ENCODE data around the gene SNRNP70. TPM values are rescaled to one million over a fixed set of nuclear protein-coding genes. Genes with fewer than 3 reads are reported as not detected.

Gene SNRNP70
- total and polyA plus RNA-seq, 7 donors, result 83.2 to 133 (median 101) TPM

DNA sequence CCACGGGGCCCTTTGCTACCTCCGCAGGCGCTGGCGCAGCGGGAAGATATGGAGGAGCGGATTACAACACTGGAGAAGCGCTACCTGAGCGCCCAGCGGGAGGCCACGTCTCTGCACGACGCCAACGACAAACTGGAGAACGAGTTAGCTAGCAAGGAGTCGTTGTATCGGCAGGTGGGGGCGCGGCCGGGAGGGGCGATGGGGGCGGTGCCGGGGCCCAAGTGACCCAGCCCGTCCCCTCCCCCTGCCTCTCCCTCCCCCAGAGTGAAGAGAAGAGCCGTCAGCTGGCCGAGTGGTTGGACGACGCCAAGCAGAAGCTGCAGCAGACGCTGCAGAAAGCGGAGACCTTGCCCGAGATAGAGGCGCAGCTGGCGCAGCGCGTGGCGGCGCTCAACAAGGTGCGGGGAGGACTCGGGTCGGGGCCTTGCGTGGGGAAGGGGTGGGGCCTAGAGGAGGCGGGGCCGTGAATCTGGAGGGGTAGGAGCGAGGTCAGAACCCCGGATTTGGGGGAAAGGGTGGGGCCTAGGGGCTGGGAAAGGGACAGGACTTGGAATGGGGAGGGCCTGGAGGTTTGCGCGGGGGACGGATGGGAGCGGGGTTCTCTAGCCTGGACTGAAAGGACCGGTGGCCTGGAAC is 47.8 kb downstream of the SNRNP70 start:
- TF ChIP-seq, protein P1, sequence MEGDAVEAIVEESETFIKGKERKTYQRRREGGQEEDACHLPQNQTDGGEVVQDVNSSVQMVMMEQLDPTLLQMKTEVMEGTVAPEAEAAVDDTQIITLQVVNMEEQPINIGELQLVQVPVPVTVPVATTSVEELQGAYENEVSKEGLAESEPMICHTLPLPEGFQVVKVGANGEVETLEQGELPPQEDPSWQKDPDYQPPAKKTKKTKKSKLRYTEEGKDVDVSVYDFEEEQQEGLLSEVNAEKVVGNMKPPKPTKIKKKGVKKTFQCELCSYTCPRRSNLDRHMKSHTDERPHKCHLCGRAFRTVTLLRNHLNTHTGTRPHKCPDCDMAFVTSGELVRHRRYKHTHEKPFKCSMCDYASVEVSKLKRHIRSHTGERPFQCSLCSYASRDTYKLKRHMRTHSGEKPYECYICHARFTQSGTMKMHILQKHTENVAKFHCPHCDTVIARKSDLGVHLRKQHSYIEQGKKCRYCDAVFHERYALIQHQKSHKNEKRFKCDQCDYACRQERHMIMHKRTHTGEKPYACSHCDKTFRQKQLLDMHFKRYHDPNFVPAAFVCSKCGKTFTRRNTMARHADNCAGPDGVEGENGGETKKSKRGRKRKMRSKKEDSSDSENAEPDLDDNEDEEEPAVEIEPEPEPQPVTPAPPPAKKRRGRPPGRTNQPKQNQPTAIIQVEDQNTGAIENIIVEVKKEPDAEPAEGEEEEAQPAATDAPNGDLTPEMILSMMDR (IDR thresholded peaks at IDR 0.05), result no peak
- no peaks in the 10 kb centered on the region for H3K9me3 ChIP-seq
- no peaks in the 10 kb centered on the region for H3K27me3 ChIP-seq (ENCODE audit: insufficient read depth in 3 of 3, low read length in 2 of 3)
- ATAC-seq, result peak in 3 of 4 donors; percentile 2 to 17 (median 13)
- peak in 1 of 2 donors; percentile 56 for DNase-seq
- no peaks in the 10 kb centered on the region for H3K36me3 ChIP-seq (ENCODE audit: insufficient read depth in 1 of 2, low read depth in 1 of 2)
- 18 to 24% (median 22%) methylated on average over 41 to 49 of the region's 49 CpGs for WGBS, 3 donors
- H3K27ac ChIP-seq, result no peak overlapping the region
- peaks cover 22% of the 10 kb centered on the region for H3K4me1 ChIP-seq
- intact Hi-C loops (cut with DNase I), result no loop called here
- H3K4me3 ChIP-seq, result peak overlapping the region; percentile 52

GRCh38 chr19:49133621-49134454 is 48.6 kb downstream of the SNRNP70 start:
- no peak overlapping the region for H3K27ac ChIP-seq
- intact Hi-C loops (cut with DNase I), result no loop called here
- no peaks in the 10 kb centered on the region for H3K27me3 ChIP-seq (ENCODE audit: insufficient read depth in 3 of 3, low read length in 2 of 3)
- TF ChIP-seq, protein P1 (IDR thresholded peaks at IDR 0.05), result no peak
- DNase-seq (peak in 1 of 2 donors; percentile 69), ATAC-seq (peak; percentile 55 to 68 (median 64))
- peak overlapping the region; percentile 52 for H3K4me3 ChIP-seq
- peaks cover 16% of the 10 kb centered on the region for H3K4me1 ChIP-seq
- WGBS, 3 donors, result 24 to 40% (median 24%) methylated on average over 42 of the region's 42 CpGs
- no peaks in the 10 kb centered on the region for H3K36me3 ChIP-seq (ENCODE audit: insufficient read depth in 1 of 2, low read depth in 1 of 2)
- H3K9me3 ChIP-seq, result no peaks in the 10 kb centered on the region

- intact Hi-C loops (cut with DNase I), result no loop called here
- WGBS, 3 donors, result 80 to 85% (median 85%) methylated on average over 5 of the region's 5 CpGs
- TF ChIP-seq, protein P1 (IDR thresholded peaks at IDR 0.05), result no peak
- Histone ChIP-seq H3K4me1 (peaks cover 8% of the 10 kb centered on the region), H3K27me3 (ENCODE audit: insufficient read depth in 3 of 3, low read length in 2 of 3) (no peaks in the 10 kb centered on the region), H3K4me3 (no peak overlapping the region), H3K36me3 (ENCODE audit: insufficient read depth in 1 of 2, low read depth in 1 of 2) (no peaks in the 10 kb centered on the region), H3K27ac (no peak overlapping the region), H3K9me3 (no peaks in the 10 kb centered on the region)
- no peak for DNase-seq
- ATAC-seq, result no peak
Observed at GRCh38 chr19:49135686-49136085, 50.4 kb downstream of the SNRNP70 start.

- peaks cover 8% of the 10 kb centered on the region for H3K4me1 ChIP-seq
- no peaks in the 10 kb centered on the region for H3K9me3 ChIP-seq
- H3K27ac ChIP-seq, result no peak overlapping the region
- intact Hi-C loops (cut with DNase I), result no loop called here
- WGBS, 3 donors, result 34 to 44% (median 39%) methylated on average over 9 to 10 of the region's 10 CpGs
- ATAC-seq (peak in 3 of 4 donors; percentile 35 to 63 (median 62)), DNase-seq (no peak)
- no peaks in the 10 kb centered on the region for H3K27me3 ChIP-seq (ENCODE audit: insufficient read depth in 3 of 3, low read length in 2 of 3)
- H3K36me3 ChIP-seq (ENCODE audit: insufficient read depth in 1 of 2, low read depth in 1 of 2), result no peaks in the 10 kb centered on the region
- TF ChIP-seq, protein P1 (IDR thresholded peaks at IDR 0.05), result no peak
- H3K4me3 ChIP-seq, result no peak overlapping the region
Observed at GRCh38 chr19:49136771-49137171, 51.5 kb downstream of the SNRNP70 start.
